OCI-LY1 (cell line): ENCODE data around the gene ARL15.

Source experiments
- H2AFZ ChIP-seq: fragments of 200-600 bp; sonication (generic), shearing (Covaris generic); 2 replicates; pipeline ENCODE4 v1.6.0; 2014; ENCODE audit warnings: antibody characterized with exemption, mild to moderate bottlenecking, low read length
- H3F3A ChIP-seq: fragments of 200-600 bp; sonication (generic), shearing (Covaris generic); 2 replicates; pipeline ENCODE4 v1.6.0; 2014; ENCODE audit warnings: mild to moderate bottlenecking, antibody characterized with exemption, low read length, moderate library complexity; ENCODE audit not compliant: insufficient read depth
- H3K27ac ChIP-seq: fragments of 200-600 bp; sonication (generic); 2 replicates; pipeline ENCODE4 v1.5.1; 2014; ENCODE audit warnings: low read length, mixed run types, mild to moderate bottlenecking, low read depth; ENCODE audit not compliant: poor library complexity, severe bottlenecking
- H3K27me3 ChIP-seq: fragments of 200-600 bp; sonication (generic); 2 replicates; pipeline ENCODE4 v1.6.0; 2014; ENCODE audit warnings: antibody characterized with exemption, mild to moderate bottlenecking, low read length, moderate library complexity; ENCODE audit not compliant: insufficient read depth
- H3K36me3 ChIP-seq: fragments of 200-600 bp; sonication (generic); 2 replicates; pipeline ENCODE4 v1.6.1; 2014; ENCODE audit warnings: mild to moderate bottlenecking, antibody characterized with exemption, low read length, moderate library complexity, mixed read lengths; ENCODE audit not compliant: insufficient read depth
- H3K4me1 ChIP-seq: fragments of 200-600 bp; sonication (generic); 2 replicates; pipeline ENCODE4 v1.5.1; 2014; ENCODE audit warnings: mild to moderate bottlenecking, low read length, moderate library complexity; ENCODE audit not compliant: insufficient read depth, severe bottlenecking
- H3K4me2 ChIP-seq: fragments of 200-600 bp; sonication (generic), shearing (Covaris generic); 2 replicates; pipeline ENCODE4 v1.6.1; 2014; ENCODE audit warnings: low read length
- H3K4me3 ChIP-seq: fragments of 200-600 bp; sonication (generic); 2 replicates; pipeline ENCODE4 v1.5.1; 2014; ENCODE audit warnings: low read length, low read depth, mild to moderate bottlenecking, mixed read lengths; ENCODE audit not compliant: poor library complexity, severe bottlenecking
- H3K79me2 ChIP-seq: fragments of 200-600 bp; shearing (Covaris generic); 2 replicates; pipeline ENCODE4 v1.6.1; 2016; ENCODE audit warnings: mixed run types, low read length, mixed read lengths; ENCODE audit not compliant: insufficient read depth
- H3K9ac ChIP-seq: fragments of 200-600 bp; sonication (generic), shearing (Covaris generic); 2 replicates; pipeline ENCODE4 v1.6.1; 2014; ENCODE audit warnings: mild to moderate bottlenecking, low read length, mixed read lengths
- H3K9me2 ChIP-seq: fragments of 200-600 bp; sonication (generic), shearing (Covaris generic); 2 replicates; pipeline ENCODE4 v1.6.1; 2014; ENCODE audit warnings: low read depth, mild to moderate bottlenecking, low read length, mixed read lengths
- H3K9me3 ChIP-seq: fragments of 200-600 bp; shearing (Covaris generic); 2 replicates; pipeline ENCODE4 v1.6.1; 2014; ENCODE audit warnings: low read length, mixed read lengths
- H4K20me1 ChIP-seq: fragments of 200-600 bp; sonication (generic), shearing (Covaris generic); 2 replicates; pipeline ENCODE4 v1.6.0; 2016; ENCODE audit warnings: mild to moderate bottlenecking, low read length; ENCODE audit not compliant: insufficient read depth
- EZH2 ChIP-seq: fragments of 200-600 bp; sonication (generic), shearing (Covaris generic); IDR thresholded peaks from 2 replicates; pipeline ENCODE4 v1.8.0; 2017; ENCODE audit warnings: borderline replicate concordance, mixed run types, mild to moderate bottlenecking, antibody characterized with exemption, low read length, moderate library complexity, mixed read lengths
- TF ChIP-seq, protein P1 (sequence below): fragments of 200-600 bp; sonication (generic), shearing (Covaris generic); IDR thresholded peaks from 2 replicates; pipeline ENCODE4 v1.5.1; 2017; ENCODE audit warnings: mild to moderate bottlenecking, antibody characterized with exemption, low read length, moderate library complexity, mixed read lengths

ARL15 gene

GRCh38 chr5:53991942-53992341 lies 318.4 kb downstream of the ARL15 start:
- Histone ChIP-seq H4K20me1 (no peaks in the 10 kb centered on the region), H3K9me2 (no peaks in the 10 kb centered on the region), H3K27ac (no peak overlapping the region), H3K4me3 (no peak overlapping the region), H3K79me2 (no peaks in the 10 kb centered on the region; the same call in 1 of the 2 replicates), H3K4me1 (peaks cover 3% of the 10 kb centered on the region), H3K4me2 (no peak overlapping the region), H3F3A (no peaks in the 10 kb centered on the region), H2AFZ (no peak overlapping the region), H3K9me3 (no peaks in the 10 kb centered on the region), H3K27me3 (no peaks in the 10 kb centered on the region), H3K36me3 (peaks cover 51% of the 10 kb centered on the region), H3K9ac (no peak overlapping the region)
- no peak for TF ChIP-seq EZH2
- TF ChIP-seq, protein P1, sequence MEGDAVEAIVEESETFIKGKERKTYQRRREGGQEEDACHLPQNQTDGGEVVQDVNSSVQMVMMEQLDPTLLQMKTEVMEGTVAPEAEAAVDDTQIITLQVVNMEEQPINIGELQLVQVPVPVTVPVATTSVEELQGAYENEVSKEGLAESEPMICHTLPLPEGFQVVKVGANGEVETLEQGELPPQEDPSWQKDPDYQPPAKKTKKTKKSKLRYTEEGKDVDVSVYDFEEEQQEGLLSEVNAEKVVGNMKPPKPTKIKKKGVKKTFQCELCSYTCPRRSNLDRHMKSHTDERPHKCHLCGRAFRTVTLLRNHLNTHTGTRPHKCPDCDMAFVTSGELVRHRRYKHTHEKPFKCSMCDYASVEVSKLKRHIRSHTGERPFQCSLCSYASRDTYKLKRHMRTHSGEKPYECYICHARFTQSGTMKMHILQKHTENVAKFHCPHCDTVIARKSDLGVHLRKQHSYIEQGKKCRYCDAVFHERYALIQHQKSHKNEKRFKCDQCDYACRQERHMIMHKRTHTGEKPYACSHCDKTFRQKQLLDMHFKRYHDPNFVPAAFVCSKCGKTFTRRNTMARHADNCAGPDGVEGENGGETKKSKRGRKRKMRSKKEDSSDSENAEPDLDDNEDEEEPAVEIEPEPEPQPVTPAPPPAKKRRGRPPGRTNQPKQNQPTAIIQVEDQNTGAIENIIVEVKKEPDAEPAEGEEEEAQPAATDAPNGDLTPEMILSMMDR = peak; percentile 70; the same call in 1 of the 2 replicates

- Histone ChIP-seq H3K4me1 (no peaks in the 10 kb centered on the region), H3F3A (no peaks in the 10 kb centered on the region), H2AFZ (no peak overlapping the region), H3K27ac (no peak overlapping the region), H3K36me3 (peaks cover 50% of the 10 kb centered on the region), H3K4me3 (no peak overlapping the region), H3K9me3 (no peaks in the 10 kb centered on the region), H3K27me3 (no peaks in the 10 kb centered on the region), H3K4me2 (no peak overlapping the region), H4K20me1 (peaks cover 3% of the 10 kb centered on the region; the same call in 1 of the 2 replicates), H3K79me2 (no peaks in the 10 kb centered on the region; the same call in 1 of the 2 replicates), H3K9ac (no peak overlapping the region), H3K9me2 (no peaks in the 10 kb centered on the region)
- TF ChIP-seq, protein P1 = no peak
- TF ChIP-seq EZH2 = no peak
Observed at GRCh38 chr5:53987101-53987500, 323.3 kb downstream of the ARL15 start.

GRCh38 chr5:53985796-53986195 lies 324.6 kb downstream of the ARL15 start:
- no peaks in the 10 kb centered on the region for H3K27me3 ChIP-seq
- no peaks in the 10 kb centered on the region for H3F3A ChIP-seq

More at GRCh38 chr5:53985796-53986195, 324.6 kb downstream of the ARL15 start:
- TF ChIP-seq EZH2 = no peak
- TF ChIP-seq, protein P1 = no peak
- no peak overlapping the region for H3K27ac ChIP-seq
- H3K9me3 ChIP-seq = peaks cover under 1% of the 10 kb centered on the region; the same call in 1 of the 2 replicates
- no peak overlapping the region for H2AFZ ChIP-seq
- peaks cover 51% of the 10 kb centered on the region for H3K36me3 ChIP-seq
- H4K20me1 ChIP-seq = peaks cover 3% of the 10 kb centered on the region; the same call in 1 of the 2 replicates
- H3K4me3 ChIP-seq = no peak overlapping the region
- H3K4me1 ChIP-seq = no peaks in the 10 kb centered on the region
- H3K4me2 ChIP-seq = no peak overlapping the region
- H3K9me2 ChIP-seq = no peaks in the 10 kb centered on the region
- H3K79me2 ChIP-seq = no peaks in the 10 kb centered on the region; the same call in 1 of the 2 replicates
- H3K9ac ChIP-seq = no peak overlapping the region
